HG02885 (cell line): Measurements from ENCODE around the gene RGS18.
"Not testable (repeated sequence)": the region's sequence is repeated elsewhere in the genome, so short reads cannot be mapped to it uniquely, and the experiment has no call there.

Experiments used
- ATAC-seq: cut with Tn5 transposase; IDR thresholded peaks from one replicate; pipeline ENCODE4 v1.9.1; 2021; ENCODE audit warnings: mild to moderate bottlenecking; ENCODE audit not compliant: unreplicated experiment, poor library complexity

The RGS18 gene, protein sequence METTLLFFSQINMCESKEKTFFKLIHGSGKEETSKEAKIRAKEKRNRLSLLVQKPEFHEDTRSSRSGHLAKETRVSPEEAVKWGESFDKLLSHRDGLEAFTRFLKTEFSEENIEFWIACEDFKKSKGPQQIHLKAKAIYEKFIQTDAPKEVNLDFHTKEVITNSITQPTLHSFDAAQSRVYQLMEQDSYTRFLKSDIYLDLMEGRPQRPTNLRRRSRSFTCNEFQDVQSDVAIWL

DNA sequence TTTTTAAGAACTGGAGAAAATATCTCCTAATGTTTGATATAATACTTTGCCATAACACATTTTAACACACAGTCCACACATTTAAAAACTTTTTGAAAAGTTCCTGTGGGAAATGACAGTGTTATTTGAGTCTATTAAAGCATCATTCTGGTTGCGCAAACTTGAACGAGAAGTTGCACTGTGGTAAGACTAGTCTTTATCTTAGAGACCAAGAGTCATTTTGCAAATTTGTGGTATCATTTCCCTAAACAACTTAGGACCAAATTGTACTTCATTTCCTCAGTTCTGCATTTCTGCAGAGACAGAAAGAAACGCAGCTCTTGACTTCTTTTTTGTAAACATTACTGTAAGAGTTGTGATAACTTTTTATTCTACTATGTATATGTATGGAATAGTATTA is at the start of gene RGS18:
Gene RGS18, plus strand, starts transcription at position 282 of the 400 bp plus-strand sequence. CDS start 176 bp downstream, outside the sequence.
- peak; percentile 85 for ATAC-seq

DNA sequence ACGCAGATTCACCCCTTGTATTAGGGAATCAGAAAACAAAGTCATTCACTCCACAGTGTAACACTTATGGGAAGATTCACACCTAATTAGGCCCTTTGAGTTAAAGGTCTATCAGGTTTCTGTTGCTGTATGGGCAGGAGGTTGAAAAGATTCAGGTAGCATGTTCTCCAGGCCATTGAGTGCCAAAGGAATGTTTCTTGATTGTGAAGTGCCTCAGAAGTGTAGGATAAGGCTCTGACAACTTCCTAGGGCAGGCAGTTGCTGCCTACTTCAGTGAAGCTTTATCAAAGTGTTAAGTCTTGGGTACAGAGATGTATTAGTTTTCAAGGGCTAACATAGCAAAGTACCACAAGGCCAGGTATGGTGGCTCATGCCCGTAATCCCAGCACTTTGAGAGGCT is 48.7 kb upstream of the RGS18 start:
- no peak for ATAC-seq

DNA sequence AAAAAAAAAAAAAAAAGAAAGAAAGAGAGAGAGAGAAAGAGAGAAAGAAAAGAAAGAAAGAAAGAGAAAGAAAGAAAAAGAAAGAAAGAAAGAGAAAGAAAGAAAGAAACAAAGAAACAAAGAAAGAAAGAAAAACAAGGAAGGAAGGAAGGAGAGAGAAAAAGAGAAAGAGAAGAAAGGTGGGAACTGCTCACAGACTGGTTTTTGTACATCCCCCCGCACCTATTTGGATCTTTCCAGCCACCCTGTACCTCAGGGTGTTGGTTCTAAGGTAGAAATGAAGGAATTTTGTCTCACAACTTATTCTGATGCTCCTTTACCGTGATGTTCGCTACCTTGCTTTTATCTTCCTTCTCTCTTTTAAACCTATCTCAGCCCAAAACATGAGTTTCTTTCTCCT is 43.3 kb upstream of the RGS18 start:
- no peak for ATAC-seq

DNA sequence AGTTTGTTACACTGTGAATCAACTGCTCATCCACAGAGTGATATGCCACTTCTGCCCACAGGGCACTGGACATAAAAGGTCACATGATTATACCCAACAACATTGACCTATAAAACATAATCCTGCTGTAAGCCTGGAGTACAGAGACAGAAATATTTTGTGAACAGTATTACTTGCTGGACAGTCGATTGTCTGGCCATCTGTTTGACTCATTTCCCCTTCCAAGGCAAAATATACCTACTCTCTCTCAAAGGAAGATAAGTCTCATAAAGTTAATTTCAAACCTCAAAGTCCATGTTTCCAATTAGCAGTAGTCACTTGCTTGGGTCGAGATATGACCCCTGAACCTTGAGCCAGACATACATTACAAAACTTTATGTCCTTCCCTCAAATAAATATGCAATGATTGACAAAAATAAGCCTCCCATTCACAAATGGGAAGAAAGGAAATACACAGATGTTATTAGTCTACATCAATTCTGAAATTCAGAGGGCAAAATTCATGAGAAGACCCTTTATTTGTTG is 39.3 kb upstream of the RGS18 start:
- ATAC-seq = no peak

DNA sequence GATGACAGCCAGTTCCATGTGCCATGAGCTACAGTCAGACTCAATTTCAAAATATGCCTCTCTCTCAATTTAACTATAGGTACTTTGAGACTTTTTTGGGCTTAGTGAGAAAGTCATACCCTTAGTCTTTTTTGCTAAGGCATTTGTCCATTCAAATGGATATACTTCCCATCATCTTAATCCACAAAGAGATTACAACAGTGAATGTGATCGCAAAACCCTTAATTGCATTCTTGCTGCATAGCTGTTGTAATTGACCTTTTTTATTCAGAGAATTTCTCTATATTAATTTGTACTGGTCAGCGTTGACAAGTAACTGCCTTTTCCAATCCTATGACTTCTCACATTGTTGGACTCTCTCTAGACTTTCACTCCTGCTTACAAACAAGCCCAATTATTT is 38.6 kb upstream of the RGS18 start:
- no peak for ATAC-seq

DNA sequence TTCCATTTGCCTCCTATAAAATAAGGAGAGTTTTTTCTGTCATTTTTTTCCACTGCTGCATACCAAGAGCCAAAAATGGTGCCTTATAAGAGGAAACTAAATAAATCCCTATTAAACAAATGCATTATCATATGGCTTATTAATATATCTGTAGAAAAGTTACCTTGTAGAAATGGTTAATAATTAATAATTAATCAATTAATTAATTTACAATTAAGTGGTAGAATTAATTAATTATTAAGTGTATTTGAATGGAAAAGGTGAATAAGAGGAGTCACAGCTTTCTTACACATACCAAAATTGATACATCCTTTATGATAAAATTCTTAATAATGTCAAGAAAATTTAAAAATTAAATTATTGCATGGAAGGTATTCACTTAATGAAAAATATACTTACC is 35.6 kb upstream of the RGS18 start:
- no peak for ATAC-seq

DNA sequence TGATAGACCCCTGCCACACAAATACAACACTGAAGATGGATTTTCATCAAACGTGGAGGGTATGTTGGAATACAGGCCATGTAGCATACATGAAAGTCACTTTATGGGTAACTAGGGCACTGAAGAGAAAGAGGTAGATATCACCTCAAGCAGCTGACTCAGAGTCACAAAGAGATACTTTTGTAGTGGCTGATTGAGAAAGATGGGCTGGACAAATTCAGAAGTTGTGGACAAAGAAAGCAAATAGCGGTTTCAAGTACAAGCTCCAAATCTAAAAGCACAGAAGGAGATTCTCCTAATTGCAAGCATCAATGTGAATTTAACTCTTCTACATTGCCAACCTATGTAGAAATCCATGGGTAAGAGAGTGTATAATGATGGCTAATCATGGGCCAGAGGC is 35.0 kb upstream of the RGS18 start:
- ATAC-seq = no peak

DNA sequence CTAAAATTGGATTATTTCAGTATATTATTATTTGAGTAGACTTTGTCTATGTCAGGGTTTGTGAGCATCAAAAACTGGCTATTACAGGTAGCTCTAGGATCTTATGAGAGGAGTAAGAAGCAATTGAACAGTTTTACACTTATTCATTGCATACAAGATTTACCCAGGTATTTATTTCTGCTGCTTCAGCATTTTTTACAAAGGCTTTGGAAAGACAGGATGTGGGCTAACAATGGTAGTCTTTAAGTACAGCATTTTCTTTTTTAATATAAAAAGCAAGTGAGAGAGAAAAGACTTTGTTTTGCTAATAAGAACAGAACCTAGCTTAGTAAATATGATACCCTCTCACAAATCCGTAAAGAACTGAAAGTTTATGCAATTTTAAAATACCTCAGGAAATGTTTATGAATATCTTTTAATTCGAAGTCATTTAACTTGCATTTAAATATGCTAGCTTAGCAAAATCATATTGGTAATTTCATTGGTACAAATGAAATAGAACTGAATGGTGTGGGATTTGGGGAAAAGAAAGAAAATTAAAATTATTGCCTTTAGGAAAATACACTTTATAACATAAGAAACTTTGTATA is 32.1 kb upstream of the RGS18 start:
- no peak for ATAC-seq

DNA sequence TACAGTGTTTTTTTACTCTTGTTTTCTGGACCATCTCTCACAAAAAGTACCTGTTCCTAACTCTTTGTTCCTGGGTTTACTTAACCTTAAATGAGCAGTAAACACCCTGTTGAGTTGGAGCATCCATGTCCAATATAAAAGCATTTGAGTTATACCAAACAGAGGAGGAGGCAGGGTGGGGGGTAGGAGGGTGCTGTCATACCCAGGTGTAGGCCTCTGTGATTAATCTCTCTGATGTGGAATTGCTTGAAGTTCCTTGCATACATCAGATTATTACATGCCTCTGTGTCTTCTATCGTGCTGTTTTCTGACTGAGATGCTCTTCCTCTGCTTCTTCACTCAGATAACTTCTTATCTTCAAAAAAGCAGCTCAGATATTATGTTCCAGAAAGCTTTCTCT is 28.1 kb upstream of the RGS18 start:
- ATAC-seq = no peak

DNA sequence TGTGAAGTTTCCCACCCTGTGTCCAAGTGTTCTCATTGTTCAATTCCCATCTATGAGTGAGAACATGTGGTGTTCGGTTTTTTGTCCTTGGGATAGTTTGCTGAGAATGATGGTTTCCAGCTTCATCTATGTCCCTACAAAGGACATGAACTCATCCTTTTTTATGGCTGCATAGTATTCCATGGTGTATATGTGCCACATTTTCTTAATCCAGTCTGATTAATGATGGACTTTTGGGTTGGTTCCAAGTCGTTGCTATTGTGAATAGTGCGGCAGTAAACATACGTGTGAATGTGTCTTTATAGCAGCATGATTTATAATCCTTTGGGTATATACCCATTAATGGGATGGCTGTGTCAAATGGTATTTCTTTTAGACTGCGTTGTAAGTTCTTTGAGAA is 27.4 kb upstream of the RGS18 start:
- not testable (repeated sequence) for ATAC-seq

DNA sequence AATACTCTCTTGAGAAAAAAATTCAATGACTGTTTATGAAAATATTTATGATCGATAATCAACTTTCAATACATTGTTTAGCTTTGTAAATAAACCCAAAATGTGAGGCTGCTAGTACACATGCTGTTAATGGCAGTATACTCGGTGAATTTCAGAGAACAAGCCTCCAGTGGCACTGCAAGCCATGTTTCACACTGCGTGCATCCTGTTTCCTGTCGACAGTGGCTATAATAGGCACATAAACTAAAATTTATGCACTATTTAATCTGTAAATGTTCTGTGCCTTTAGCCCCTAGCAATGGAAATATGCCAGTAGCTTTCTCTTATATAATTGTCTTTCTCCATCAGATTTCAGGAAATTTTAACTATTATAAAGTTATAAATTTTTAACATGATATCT is 26.3 kb upstream of the RGS18 start:
- no peak for ATAC-seq

DNA sequence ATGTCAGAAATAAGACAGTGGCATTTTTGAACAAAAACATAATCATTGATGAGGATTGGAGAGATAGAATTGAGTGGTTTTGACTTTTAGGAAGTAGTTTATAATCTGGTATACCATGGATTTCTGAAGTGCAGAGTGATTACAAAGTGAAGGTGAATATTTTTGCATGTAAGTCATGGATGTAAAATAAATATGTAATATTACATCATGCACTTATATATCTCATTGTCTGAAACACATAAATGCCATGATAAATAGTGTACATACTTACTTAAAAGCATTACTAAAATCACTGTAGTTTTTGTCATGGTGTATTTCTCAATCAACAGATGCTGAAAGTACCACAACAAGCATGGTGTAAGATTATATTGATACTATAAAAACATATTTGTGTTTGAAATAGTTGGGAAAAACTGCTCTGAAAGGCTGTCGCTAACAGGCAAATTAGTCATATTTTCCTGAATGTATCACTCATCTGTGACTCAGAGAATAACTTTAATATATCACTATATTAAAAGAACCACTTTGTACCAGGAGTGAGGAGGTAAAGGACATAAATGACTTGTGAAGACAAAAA is 24.8 kb upstream of the RGS18 start:
- ATAC-seq = no peak

DNA sequence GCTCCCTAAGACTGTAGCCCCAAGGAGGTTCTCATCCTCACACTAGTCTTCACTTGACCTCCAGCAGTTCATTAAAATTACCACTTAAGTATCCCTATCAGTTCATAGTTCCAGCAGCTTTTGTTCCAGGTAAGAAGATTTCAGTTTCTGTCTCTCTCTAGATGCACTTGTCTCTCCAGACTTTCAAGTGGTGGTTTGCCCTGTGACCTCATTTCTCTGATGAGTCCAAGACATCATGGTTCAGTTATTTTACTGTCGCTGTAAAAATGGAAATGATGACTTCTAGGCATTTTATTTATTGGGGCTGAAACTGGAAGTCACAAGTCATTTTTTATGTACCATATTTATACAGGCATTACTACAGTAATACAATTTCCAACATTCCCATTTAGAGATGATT is 17.9 kb upstream of the RGS18 start:
- ATAC-seq = no peak

DNA sequence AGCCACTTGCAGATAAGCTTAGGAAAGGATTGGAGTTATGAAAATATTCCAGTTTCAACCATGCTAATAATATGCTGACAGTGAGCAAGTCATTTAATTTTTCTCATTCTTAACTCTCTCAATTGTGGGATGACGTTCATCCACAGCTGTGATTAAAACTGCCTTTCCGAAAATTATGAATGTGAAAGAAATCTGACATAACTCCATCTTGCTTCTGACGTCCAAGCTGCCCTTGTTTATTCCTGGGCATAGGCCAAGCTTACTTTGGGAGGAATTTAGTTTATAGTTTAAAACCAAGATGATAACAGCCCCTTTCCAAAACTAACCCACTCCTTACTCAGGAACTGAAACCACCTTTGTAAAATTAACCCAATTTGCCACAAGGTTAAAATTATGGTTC is 11.0 kb upstream of the RGS18 start:
- no peak for ATAC-seq

DNA sequence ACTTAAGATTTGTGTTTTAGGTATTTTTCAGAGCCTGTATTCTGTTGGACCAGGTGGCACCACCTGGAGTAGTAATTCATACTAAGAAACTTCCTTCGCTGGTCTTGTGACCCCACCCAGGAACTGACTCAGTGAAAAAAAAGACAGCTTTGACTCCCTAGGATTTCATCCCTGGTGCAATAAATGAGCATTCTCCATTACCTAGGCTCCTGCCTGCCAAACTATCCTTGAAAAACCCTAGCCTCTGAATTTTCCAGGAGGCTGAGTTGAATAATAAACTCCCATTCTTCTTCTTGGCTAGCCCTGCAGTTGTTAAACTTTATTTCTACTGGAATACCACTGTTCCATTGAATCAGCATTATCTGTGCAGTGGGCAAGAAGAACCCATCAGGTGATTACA is 10.6 kb upstream of the RGS18 start:
- ATAC-seq = no peak

DNA sequence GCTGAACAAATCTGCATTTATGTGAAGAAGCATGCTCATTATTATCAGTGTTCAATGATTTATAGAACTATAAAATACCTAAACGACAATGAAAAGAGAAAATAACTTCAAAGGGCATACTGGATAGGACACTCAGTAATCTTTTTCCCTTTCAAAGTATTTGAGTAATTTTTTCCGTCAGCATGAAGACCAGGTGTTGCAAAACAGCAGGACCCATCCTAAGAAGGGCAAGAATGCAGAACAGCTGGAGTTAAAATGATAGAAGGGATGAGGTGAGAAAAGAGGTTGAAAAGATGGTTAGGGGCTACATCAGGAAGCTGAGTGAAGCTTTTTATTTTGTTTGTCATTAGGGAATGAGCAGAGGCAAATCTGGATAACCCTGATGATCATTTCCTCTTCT is 7.1 kb upstream of the RGS18 start:
- no peak for ATAC-seq

DNA sequence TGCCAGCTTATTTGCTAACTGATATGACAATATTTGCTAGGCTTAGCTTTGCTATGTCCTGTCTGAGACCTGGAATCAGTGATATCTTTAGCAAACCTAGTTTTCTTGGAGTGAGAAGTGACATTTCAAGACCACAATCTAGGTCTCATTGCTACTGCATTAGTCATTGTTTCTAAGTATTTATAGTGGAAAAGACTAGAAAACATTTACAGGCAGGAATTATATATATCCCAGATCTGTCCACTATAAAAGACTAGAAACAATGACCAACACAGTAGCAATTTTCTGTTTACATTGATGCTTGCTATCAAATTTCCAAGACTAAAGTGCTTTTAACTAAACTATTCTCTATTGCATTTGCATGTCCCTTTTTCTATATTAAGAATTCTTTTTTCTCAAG is 5.0 kb upstream of the RGS18 start:
- no peak for ATAC-seq

DNA sequence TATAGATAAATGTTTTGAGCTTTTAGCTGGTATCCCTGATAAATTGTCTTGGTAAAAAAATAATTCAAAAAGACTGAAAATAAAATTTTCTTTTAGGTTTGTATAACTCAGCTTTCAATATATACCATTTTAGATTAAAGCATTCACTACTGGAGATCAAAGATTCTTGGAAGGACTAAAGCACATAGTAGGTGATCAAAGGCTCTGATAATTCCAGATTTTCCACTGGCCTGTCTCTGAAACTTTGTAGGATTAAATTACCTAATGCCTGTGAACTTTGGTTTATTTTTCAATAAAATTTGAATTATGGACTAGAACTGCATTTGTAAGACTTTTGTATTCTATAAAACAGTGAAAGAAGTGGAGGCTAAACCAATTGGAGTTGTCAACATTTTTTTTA is 1.2 kb upstream of the RGS18 start:
- ATAC-seq = no peak

DNA sequence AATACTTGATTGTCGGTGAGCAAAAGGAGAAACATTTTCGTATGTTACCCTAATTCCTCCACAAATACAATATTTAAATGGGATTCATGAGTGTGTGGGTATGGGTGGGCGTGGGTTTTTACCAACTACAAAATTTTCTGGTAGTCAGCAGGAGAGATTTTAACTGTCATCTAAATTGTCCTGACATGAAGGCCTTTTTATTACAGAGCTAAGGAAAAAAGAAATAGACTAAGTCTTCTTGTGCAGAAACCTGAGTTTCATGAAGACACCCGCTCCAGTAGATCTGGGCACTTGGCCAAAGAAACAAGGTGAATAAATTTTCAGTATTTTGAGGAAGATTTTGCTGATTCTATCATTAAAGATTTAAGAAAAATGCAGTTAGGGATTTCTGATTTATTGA is 752 bp downstream of the RGS18 start:
- no peak for ATAC-seq

DNA sequence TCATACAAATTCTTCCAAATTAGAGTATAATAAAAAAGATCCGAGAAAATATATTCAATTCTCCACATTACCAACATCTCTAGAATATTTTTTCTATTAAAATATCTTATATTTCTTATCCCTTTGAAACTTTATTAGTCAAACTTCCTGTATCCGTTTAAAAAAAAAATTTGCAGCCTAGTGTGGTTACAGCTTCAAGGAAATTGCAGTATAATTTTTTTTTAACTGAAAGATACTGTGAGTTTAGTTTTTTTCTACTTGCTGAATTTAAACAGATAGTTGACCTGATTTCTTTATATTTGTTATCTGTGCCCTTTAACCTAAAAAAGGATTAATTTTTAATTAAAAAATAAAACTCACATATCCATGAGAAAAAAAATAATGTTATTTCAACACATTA is 1.5 kb downstream of the RGS18 start:
- no peak for ATAC-seq

DNA sequence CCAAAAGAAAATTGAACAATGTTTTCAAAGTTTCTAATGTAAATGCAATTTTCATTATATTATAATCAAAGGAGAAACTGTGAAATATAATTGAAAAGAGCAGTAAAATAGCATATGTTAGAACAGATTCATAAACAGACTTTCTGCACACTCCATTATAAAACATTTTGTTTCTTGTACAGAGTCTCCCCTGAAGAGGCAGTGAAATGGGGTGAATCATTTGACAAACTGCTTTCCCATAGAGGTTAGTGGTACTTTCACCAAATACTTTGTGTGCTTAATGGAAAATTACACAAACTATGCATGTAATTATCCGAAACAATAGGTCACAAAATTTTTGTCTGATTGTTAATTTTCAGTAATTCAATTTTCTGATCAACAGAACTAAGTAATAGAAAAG is 1.9 kb downstream of the RGS18 start:
- no peak for ATAC-seq

DNA sequence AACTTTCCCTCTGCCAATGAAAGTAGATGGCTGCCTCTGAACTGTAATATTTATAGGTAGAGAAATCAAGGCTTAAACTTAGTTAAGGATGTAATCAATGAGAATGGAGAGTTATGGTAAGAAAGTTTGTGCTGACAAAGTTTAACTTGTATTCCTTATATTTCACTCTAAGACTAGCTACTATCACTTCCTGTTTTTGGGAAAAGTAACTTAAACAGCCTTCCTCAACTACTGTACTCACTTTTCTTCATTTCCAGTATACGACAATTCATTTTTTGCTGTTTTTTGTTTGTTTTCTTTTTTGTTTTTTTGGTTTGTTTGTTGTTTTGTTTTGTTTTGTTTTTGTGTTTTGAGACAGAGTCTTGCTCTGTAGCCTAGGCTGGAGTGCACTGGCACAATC is 3.7 kb downstream of the RGS18 start:
- ATAC-seq = no peak
